CD14-positive monocyte (primary cell): Measurements from ENCODE around the gene ARL13B. TPM values are rescaled to one million over a fixed set of nuclear protein-coding genes. Genes with fewer than 3 reads are reported as not detected.

Experiments used
- DNase-seq, 3 donors: peaks; one replicate each; pipeline ENCODE4 v3.0.0-alpha.2; 2011 to 2022
- H2AFZ ChIP-seq: 2 replicates; pipeline ENCODE4 v1.6.0; 2012; ENCODE audit warnings: mild to moderate bottlenecking, low read depth, low read length, inconsistent platforms; ENCODE audit not compliant: insufficient read depth, poor library complexity, severe bottlenecking
- H3K27ac ChIP-seq, 2 donors: 1 replicate in 1 of 2; 2 replicates in 1 of 2; pipeline ENCODE4 v1.5.1; 2012 to 2013; ENCODE audit warnings: low read length in 2 of 2, control low read depth in 1 of 2, inconsistent platforms in 1 of 2, low read depth in 1 of 2, mild to moderate bottlenecking in 1 of 2
- H3K27me3 ChIP-seq, 2 donors: one replicate each; pipeline versions ENCODE4 v1.6.0 to v1.6.1; 2011 to 2013; ENCODE audit warnings: low read length in 2 of 2; ENCODE audit not compliant: control insufficient read depth in 2 of 2, insufficient read depth in 2 of 2
- H3K36me3 ChIP-seq, 2 donors: replicated peaks in 1 of 2; 1 replicate in 1 of 2; 2 replicates in 1 of 2; pipeline versions ENCODE4 v1.5.1 to v1.6.1; 2012 to 2013; ENCODE audit warnings: low read length in 2 of 2, control low read depth in 1 of 2, inconsistent platforms in 1 of 2, mild to moderate bottlenecking in 1 of 2; ENCODE audit not compliant: insufficient read depth in 2 of 2, control insufficient read depth in 1 of 2
- H3K4me1 ChIP-seq, 2 donors: 1 replicate in 1 of 2; 2 replicates in 1 of 2; pipeline versions ENCODE4 v1.5.1 to v1.6.1; 2012 to 2013; ENCODE audit warnings: low read length in 2 of 2, control low read depth in 1 of 2, inconsistent platforms in 1 of 2, mild to moderate bottlenecking in 1 of 2, moderate library complexity in 1 of 2; ENCODE audit not compliant: insufficient read depth in 2 of 2, control insufficient read depth in 1 of 2
- H3K4me2 ChIP-seq: replicated peaks from 2 replicates; pipeline ENCODE3; 2012; ENCODE audit warnings: low read length, moderate library complexity, mild to moderate bottlenecking; ENCODE audit not compliant: poor library complexity, severe bottlenecking; ENCODE audit errors: extremely low read depth
- H3K4me3 ChIP-seq, 3 experiments: fragments of 200-600 bp in 1 of 3; sonication (generic) in 1 of 3; replicated peaks in 1 of 3; 1 replicate in 2 of 3; 2 replicates in 1 of 3; pipeline ENCODE4 v1.5.1; 2011 to 2013; ENCODE audit warnings: low read length in 3 of 3, mild to moderate bottlenecking in 3 of 3, control low read depth in 2 of 3, low read depth in 2 of 3, inconsistent platforms in 1 of 3, moderate library complexity in 1 of 3
- H3K79me2 ChIP-seq: 2 replicates; pipeline ENCODE4 v1.6.0; 2012; ENCODE audit warnings: mild to moderate bottlenecking, control low read depth, inconsistent platforms, low read length, moderate library complexity; ENCODE audit not compliant: insufficient read depth
- H3K9ac ChIP-seq: 2 replicates; pipeline ENCODE4 v1.6.0; 2017; ENCODE audit warnings: low read length, mild to moderate bottlenecking; ENCODE audit not compliant: insufficient read depth, poor library complexity, severe bottlenecking
- H3K9me3 ChIP-seq, 2 donors: replicated peaks in 1 of 2; 1 replicate in 1 of 2; 2 replicates in 1 of 2; pipeline versions ENCODE4 v1.5.1 to v1.6.1; 2012 to 2013; ENCODE audit warnings: low read length in 2 of 2, control low read depth in 1 of 2; ENCODE audit not compliant: control insufficient read depth in 1 of 2, insufficient read depth in 1 of 2
- H4K20me1 ChIP-seq: 2 replicates; pipeline ENCODE4 v1.6.0; 2012; ENCODE audit warnings: mild to moderate bottlenecking, low read length, control low read depth, moderate library complexity; ENCODE audit not compliant: insufficient read depth
- H3K27ac Mint-ChIP-seq, 7 donors: one replicate each; pipeline ENCODE4 v1.8.0; 2020; ENCODE audit warnings: mild to moderate bottlenecking in 7 of 7, mixed read lengths in 7 of 7, moderate library complexity in 6 of 7, inconsistent platforms in 2 of 7
- H3K27me3 Mint-ChIP-seq, 3 donors: one replicate each; pipeline ENCODE4 v1.8.0; 2021 to 2022; ENCODE audit warnings: low read depth in 3 of 3, mild to moderate bottlenecking in 3 of 3, mixed read lengths in 3 of 3, moderate library complexity in 3 of 3, inconsistent platforms in 1 of 3
- H3K36me3 Mint-ChIP-seq, 2 donors: one replicate each; pipeline ENCODE4 v1.8.0; 2020; ENCODE audit warnings: mixed read lengths in 2 of 2, inconsistent platforms in 1 of 2, mild to moderate bottlenecking in 1 of 2
- H3K4me1 Mint-ChIP-seq: one replicate; pipeline ENCODE4 v1.8.0; 2020; ENCODE audit warnings: mild to moderate bottlenecking, mixed read lengths
- H3K4me3 Mint-ChIP-seq, 2 donors: one replicate each; pipeline ENCODE4 v1.8.0; 2020; ENCODE audit warnings: mild to moderate bottlenecking in 2 of 2, mixed read lengths in 2 of 2, moderate library complexity in 1 of 2
- H3K9me3 Mint-ChIP-seq, 7 donors: one replicate each; pipeline ENCODE4 v1.8.0; 2020 to 2022; ENCODE audit warnings: mixed read lengths in 7 of 7, mild to moderate bottlenecking in 6 of 7, moderate library complexity in 6 of 7, inconsistent platforms in 2 of 7
- CTCF ChIP-seq: fragments of 200-600 bp; IDR thresholded peaks from one replicate; pipeline ENCODE4 v1.8.0; 2022; ENCODE audit warnings: antibody characterized with exemption, mild to moderate bottlenecking
- WGBS: methylation state at CpG from one replicate; pipeline ENCODE4 v1.1.5; 2013; ENCODE audit warnings: missing lambda C conversion rate; ENCODE audit not compliant: insufficient coverage; 5-methylcytosine and 5-hydroxymethylcytosine counted together
- intact Hi-C, 2 donors: fragments of 100-400 bp; cut with micrococcal nuclease; formaldehyde crosslinking; loops; one replicate each; pipeline versions ENCODE4 v1.15.0 to v1.15.1; 2023
- polyA plus RNA-seq, 3 donors: library from polyadenylated mRNA; depleted of rRNA in 1 of 3; unstranded in 2 of 3; stranded (reverse) in 1 of 3; fragments of 300-500 nt in 2 of 3; fragments of >200 nt in 1 of 3; fragmentation: Illumina TruSeq in 2 of 3; gene quantifications; 1 replicate in 2 of 3; 2 replicates in 1 of 3; pipeline ENCODE4 v1.2.3, GENCODE V29; 2012 to 2021

The ARL13B gene
- polyA plus RNA-seq, 3 donors = 0.97 to 3.8 (median 3.0) TPM

GRCh38 chr3:93988283-93988682, 8.3 kb downstream of the ARL13B start:
- Mint-ChIP-seq H3K36me3 (no peaks in the 10 kb centered on the region), H3K9me3 (no peaks in the 10 kb centered on the region), H3K4me1 (no peaks in the 10 kb centered on the region), H3K4me3 (no peak overlapping the region), H3K27me3 (no peaks in the 10 kb centered on the region), H3K27ac (no peak overlapping the region)
- Histone ChIP-seq H2AFZ (no peak overlapping the region), H3K9me3 (no peaks in the 10 kb centered on the region), H3K4me2 (no peak overlapping the region), H3K9ac (no peak overlapping the region), H3K79me2 (no peaks in the 10 kb centered on the region), H3K4me3 (no peak overlapping the region), H3K27me3 (no peaks in the 10 kb centered on the region), H3K4me1 (no peaks in the 10 kb centered on the region), H4K20me1 (no peaks in the 10 kb centered on the region), H3K36me3 (no peaks in the 10 kb centered on the region), H3K27ac (no peak overlapping the region)
- DNase-seq = no peak
- intact Hi-C loops = no loop called here
- no peak for TF ChIP-seq CTCF

- no peaks in the 10 kb centered on the region for H3K9me3 Mint-ChIP-seq
- H3K4me3 Mint-ChIP-seq = no peak overlapping the region
- WGBS = 96% methylated on average over 7 of the region's 9 CpGs
Observed at GRCh38 chr3:93988764-93989163, 8.8 kb downstream of the ARL13B start.

More at GRCh38 chr3:93988764-93989163, 8.8 kb downstream of the ARL13B start:
- intact Hi-C loops = no loop called here
- Histone ChIP-seq H3K4me2 (no peak overlapping the region), H3K36me3 (no peaks in the 10 kb centered on the region), H4K20me1 (no peaks in the 10 kb centered on the region), H3K27me3 (no peaks in the 10 kb centered on the region), H3K4me1 (no peaks in the 10 kb centered on the region), H3K4me3 (no peak overlapping the region), H3K79me2 (no peaks in the 10 kb centered on the region), H2AFZ (no peak overlapping the region), H3K9me3 (no peaks in the 10 kb centered on the region), H3K9ac (no peak overlapping the region), H3K27ac (no peak overlapping the region)
- no peak overlapping the region for H3K27ac Mint-ChIP-seq
- no peaks in the 10 kb centered on the region for H3K27me3 Mint-ChIP-seq
- no peaks in the 10 kb centered on the region for H3K4me1 Mint-ChIP-seq
- DNase-seq = no peak
- no peaks in the 10 kb centered on the region for H3K36me3 Mint-ChIP-seq
- TF ChIP-seq CTCF = no peak
